ENCODE data around the gene SCUBE2.
"Not testable (repeated sequence)": the region's sequence is repeated elsewhere in the genome, so short reads cannot be mapped to it uniquely, and the experiment has no call there.

SCUBE2 gene

DNA sequence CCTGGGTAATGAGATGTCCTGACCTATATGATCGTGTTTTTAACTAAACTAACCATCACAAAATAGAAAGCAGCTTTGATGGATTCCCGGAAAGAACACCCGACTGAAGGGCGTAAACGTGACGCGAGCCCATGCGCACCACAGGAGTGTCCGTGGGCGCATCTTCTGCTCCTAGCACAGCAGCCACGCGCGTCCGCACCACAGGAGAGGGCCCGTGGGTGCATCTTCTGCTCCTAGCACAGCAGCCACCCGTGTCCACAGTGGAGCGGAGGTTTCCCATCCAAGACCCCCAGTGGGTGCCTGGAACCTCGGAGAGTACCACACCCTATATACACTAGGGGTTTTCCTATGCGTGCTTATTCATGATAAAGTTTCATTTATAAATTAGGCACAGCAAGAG lies 51.5 kb downstream of the SCUBE2 start:
- DNase-seq: no peak

DNA sequence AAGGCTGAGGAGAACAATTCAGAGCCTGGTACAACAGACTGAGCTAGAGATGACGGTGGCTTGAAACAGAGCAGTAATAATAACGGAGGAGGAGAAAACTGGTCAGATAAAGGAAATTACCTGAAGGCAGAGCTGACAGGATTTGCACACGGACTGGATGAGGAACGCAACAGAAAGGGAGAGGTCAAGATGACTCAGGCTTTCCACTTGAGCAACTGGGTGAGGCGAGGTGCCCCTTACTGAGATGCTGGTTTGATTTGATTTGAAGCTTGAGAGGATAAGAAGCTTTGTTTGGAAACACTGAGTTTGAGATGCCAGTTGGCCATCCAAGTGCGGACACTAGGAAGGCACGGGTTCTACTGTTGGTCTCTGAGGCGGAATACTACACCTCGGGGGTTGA lies 52.2 kb downstream of the SCUBE2 start:
- DNase-seq: no peak

DNA sequence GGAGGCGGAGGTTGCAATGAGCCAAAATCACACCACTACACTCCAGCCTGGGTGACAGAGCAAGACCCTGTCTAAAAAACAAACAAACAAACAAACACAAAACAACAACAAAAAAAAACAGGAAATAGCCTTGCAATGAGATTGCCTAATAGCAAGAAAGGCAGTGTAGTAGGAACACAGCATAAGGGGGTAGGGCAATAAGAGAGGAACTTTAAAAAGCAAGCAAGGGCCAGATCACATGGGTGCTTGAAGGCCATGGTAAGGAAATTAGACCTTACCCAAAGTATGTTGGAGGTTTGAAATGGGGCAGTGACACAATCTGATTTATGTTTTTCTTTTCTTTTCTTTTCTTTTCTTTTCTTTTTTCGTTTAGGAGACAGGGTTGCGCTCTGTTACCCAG lies 52.9 kb downstream of the SCUBE2 start:
- no peak for DNase-seq

DNA sequence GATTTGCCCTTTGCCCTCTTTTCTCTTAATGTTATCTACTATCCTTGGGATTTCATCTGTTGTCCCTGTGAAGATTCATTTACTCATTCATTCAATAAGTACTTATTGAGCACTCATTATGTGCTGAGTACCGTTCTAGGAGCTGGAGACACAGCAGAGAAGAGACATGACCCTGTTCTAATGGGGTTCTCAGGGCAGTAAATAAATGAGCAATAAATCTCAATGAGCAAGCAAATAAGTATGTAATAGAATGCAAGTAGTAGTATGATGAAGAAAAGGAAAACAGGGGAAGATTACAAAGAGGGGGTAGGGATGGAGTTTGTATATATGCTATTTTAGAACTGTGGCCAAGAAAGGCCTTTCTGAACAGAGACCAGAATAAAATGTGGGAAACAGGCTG lies 53.4 kb downstream of the SCUBE2 start:
- no peak for DNase-seq

DNA sequence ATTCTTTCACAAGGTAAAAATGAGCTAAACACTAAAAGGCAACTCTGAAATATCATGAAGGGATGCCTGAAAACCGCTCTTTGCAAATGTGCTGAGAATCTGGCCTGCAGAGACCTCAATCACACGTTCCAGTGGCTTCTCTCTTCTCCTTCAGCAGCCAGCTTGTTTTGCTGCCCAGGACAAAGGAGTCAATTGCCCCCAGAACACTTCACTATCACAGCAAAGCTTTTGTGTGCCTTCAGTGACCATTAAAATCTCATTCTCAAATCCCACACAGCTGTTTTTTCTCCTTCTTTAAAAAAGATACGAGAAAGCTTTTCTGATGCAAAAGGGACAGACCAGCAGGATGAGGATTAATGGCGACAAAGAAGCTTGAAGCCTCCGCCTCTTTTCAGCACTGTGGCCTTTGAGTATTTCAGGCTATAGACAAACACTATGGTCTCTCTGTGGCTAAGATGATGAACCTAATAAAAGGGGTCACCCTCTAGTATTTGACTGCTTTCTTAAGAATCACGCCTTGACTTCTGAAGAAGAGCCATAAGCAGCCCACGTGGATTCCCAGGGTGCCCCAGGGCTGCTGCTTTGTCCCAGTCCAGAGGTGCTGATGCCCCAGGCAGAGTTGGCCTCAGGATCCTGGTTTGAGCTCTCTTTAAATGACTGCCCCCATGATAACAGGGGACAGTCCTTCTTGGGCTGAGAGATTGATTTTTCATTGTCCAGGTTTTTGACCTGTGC lies 54.2 kb downstream of the SCUBE2 start:
- no peak for DNase-seq

DNA sequence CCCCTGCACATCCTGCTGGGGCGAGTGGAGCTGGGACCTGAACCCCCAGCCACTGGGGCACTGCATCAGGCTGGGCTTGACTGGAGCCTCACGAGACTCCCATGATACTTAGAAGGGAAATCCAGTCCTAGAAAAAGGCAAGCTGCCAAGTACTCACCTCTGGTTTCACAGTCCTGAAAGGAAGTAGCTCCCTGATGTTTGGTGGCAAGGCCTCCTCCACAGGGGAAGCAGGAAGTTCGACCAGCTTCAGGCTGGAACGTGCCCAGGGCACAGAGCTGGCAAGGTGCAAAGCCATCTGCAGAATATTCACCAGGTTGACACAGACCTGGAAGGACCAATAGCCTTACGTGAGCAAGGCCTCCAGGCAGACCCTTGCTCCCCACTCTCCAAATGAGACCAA lies 60.8 kb downstream of the SCUBE2 start:
- DNase-seq: no peak

DNA sequence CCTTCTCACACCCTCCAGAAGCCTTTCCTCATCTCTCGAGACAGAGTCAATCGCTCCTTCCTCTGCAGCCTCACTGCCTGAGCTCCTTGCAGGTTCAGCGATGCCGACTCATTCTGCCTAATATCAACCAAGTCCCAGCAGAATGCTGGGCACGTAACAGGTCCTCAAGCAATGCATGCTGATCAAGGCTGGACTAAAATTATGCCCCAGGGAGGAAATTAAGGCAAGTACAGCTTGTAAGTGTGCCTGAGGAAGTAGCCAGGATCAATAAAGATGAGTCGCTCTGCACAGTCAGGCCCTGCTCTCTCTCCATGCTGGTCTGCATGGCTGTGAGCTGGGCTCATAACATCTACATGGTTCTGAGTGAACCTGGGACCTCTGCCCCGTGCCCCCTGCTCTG lies 62.0 kb downstream of the SCUBE2 start:
- DNase-seq: no peak

DNA sequence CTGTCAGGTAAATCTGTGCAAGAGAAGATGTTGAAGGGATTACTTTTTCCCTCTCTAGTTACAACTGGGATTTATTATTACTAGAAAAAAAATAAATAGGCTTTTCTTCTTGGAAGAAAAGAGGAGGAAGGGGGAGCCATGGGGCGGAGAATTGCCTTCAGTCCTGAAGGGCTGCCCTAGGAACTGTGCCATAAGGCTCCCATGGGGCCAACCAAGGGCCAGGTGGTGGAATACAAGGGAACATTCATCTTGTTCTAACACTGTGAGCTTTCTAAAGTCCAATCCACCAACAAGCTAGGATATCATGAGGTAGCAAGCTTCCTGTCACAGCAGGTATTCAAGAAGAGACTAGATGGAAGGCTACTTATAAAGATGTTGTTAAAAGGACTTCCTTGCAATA lies 62.8 kb downstream of the SCUBE2 start:
- DNase-seq: peak; percentile 53

DNA sequence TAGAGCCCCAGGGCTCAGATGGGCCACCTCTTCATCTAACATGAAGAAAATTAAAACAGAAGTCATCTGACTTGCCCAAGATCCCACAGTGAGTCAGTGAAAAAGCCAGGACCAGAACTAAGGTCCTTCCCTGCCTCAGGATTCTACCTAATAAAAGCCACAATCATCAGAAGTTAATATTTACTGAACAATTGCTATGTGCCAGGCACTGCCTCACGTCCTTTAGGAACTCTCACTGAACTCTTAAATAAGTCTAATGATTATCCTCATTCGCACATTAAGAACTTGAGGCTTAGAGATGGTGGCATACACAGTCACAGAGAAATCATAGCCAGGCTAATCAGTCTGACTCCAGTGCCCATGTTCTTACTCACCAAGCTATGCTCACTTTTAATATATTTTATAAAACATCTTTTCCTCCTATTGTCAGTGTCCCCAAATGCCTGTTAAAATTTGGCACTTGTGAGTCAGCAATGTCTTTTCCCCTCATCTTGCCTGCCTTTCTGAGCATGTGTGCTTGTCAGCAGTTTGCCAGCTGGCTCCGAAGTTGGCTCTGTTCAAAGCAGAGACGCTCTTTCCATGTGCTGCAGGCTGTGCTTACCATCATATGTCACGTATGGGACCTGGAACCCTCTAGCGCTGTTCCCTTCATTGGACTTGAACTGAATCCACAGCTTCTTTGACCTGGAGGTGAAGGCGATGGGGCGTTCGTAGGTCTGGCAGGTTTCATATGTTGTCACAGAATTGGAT lies 66.1 kb downstream of the SCUBE2 start:
- peak; percentile 67 for DNase-seq

DNA sequence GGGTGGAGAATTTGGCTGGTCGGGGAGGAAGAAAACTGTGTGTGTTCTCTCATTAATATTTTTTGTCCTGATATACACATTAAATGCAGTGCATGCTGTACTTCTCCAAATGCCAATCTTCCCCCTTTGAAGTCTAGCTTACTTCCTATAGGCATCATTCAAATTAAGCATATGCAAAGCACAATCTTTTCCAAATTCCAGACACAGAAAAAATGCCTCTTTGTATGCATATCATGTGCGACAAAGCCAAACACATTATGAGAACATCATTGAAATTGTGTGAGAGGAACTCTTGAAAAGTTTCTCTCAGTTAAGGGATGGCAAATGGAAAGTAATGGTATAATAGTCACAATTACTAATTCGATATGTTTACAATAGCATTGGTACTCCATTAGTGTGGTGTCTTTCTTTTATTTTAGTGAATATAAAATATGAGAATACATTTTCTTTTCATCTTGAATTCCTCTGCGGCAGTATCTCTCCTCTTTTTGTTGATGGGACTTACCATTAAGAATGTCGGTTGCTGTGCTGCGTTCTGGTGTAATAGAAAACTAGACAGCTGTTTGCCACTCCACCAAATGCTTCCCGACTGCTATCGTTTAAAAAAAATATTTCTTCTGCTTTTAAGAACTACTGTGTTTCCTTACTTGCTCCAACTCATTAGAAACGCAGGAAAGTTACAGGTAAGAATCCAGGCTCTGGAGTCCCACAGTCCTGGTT lies 68.3 kb downstream of the SCUBE2 start:
- DNase-seq: no peak

DNA sequence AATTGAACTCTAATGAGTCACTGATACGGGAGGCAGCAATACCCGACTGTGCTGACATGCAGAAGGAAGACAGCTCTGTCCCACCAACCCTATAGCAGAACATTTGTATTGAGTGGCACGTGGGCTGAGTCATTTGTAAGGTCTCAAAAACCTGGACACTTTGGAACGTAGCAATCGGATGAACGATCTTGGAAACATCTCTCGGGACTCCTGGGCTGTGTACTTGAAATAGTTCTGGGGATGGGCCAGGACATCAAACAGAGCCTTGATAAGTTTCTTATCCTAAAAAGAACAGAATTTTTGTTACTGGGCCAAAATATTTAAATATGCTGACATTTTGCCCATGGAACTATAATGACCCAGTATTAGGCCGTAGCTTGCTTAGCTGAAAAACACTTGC lies 70.5 kb downstream of the SCUBE2 start:
- no peak for DNase-seq

DNA sequence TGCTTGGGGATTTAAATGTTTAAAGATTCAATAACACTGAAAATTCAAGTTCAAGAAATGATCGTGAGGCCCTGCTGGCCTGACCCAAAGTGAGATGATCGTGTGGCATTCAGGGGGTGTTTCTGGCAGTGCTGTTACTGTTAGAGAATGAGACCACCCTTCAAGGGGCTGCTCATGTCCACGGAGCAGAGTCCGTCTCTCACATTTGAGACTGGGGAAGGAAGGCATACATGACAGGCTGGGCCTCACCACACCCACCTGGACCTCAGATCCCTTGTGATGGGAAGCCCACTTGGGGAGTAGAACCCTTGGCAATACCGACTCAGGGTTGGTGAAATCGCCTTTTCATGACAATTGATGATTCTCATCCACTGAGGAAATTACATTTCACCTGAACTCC lies 71.5 kb downstream of the SCUBE2 start:
- DNase-seq: no peak

DNA sequence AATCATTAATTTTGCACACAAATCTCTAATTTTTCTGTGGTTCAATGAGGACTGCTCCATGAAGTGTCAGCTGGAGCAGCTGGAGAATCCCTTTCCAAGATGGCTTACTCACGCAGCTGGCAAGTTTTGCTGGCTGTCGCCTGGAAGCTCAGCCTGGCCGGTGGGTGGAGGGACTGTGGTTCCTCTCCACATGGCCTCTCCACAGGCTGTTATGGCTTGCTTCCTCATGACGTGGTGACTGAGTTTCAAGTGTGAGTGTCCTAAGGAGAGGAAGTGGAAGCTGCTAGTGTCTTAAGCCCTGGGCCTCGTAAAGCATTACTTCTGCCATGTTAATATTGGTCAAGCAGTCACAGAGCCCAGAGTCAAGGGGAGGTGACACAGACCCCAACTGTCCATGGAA lies 73.6 kb downstream of the SCUBE2 start:
- peak; percentile 63 for DNase-seq

DNA sequence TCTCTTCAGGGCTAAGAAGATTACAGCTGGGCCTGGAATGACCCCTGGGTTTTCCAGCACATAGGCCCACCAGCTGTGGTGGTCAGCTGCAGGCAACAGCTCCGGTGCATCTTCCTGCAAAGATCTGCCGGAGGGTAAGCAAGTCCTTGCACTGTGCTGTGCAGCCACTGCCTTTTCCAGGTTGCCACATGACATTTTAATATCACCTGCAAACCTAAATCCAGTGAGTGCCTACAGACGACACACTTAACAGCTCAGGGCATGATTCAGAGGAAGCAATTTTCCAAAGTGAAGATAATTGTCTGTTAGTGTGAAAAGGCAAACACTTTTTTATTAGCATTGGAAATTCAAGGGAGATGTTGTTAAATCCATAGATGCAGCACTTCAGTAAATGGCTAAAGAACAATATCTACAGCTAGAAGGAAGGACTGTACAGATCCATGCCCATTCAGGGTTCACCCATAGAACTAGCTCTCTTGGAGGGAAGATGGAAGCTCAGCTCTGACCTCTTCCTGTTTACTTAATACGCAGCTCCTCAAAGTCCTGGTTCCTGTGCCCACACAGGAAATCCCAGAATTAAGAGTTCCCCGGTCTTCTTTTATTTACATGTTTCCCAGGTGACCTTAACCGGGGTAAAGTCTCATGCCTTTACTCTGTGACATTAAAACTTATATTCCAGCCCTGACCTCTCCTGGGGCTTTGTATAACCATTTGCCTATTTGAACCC lies 74.3 kb downstream of the SCUBE2 start:
- DNase-seq: no peak

DNA sequence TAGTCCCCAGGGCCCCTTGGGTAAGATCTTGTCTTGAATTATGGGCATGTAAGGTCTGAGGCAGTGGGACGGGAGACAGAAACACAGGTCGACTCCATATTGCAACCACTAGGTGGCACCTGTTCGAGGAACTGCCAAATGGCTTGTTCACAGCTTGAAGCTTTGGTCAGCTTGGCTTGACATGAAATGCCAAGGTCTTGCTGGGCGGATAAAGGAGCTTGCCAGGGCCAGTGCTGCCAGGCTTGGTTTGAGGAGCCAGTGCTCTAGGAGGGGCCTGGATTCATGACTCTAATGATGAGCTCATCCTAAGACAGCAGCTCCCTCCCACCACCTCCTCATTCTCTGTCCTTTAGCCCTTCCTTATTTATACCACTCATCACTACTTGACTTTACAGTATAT lies 75.7 kb downstream of the SCUBE2 start:
- peak; percentile 67 for DNase-seq

DNA sequence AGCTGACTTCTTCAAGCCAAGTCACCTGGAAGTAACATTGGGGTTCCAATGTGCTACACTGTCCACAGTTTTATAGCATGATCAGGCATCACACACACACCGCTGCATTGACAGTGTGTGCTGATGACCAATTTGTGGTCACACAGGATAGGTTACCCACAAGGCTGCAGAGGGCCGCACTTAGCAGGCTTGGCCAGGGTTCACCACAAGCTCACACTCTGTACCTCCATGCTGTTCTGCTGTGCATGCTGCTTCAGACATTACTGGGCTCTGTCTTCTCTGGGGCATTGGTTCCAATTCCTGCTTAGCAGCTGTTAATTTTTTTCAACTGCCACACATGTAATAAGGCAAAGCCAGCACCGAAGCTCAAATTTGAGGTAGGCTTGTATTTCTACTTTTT lies 76.6 kb downstream of the SCUBE2 start:
- DNase-seq: no peak

DNA sequence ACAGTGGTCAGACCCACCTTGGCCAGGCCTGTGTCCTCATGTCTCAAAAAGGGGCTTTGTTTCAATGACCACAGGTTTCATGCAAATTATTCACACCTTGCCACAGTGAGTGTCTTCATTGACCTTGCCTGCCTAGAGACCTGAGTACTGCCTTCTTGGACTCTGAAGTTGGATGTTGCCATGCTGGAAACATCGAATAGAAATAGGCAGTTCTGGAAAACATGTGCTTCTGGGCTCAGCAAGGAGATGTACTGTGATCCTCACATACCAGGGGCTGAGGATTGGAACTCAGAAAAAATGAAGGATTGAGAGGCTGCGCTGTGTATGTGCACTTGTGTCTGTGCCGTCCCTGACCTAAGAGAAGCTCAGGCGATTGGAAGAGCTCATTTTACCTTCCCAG lies 78.0 kb downstream of the SCUBE2 start:
- no peak for DNase-seq

DNA sequence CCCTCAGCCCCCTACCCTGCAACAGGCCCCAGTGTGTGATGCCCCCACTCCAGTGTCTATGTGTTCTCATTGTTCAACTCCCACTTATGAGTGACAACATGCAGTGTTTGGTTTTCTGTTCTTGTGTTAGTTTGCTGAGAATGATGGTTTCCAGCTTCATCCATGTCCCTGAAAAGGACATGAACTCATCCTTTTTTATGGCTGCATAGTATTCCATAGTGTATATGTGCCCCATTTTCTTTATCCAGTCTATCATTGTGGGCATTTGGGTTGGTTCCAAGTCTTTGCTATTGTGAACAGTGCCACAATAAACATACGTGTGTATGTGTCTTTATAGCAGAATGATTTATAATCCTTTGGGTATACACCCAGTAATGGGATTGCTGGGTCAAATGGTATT lies 81.9 kb downstream of the SCUBE2 start:
- not testable (repeated sequence) for DNase-seq

DNA sequence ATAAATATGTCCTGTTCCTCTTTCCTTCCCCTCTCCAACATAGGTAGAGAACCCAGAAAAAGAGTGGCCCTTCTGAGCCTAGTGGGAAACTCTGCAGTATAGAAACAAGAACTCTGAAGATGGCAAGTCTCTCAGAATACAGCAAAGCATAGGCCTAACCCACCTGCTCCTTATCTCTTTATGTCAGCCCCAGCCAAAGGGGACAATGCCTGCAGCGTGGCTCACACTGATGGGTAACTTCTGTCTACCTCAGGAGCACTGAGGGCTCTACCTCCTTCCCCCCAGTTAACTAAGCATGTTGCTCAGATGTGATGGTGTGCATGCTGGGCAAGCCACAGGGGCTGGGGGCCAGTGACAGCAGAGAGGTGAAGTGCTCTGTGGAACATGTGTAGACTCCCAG lies 82.7 kb downstream of the SCUBE2 start:
- no peak for DNase-seq

DNA sequence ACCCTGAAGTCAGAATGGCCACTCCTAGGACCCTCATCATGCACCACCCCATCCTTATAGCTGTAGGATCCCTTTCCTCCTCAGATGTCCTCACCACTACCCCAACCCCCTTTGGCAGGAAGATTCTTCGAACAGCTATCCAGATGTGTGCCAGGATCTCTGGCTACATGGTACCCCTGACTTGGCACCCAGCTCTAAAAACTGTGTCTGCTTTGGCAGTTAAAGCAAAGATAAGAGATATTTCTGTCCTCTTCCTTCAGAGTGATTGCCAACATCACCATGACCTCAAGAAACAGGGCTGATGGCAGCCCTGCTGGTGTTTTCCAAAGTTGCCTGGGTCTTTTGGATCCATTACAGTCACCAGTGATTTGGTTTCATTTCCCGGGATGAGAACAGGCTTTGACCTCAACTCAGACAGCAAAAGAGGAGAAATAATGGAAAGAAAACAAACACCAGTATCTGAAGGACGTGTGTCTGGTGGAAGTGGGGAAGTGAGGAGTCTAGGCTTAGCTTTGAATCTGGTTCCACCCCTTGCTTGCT lies 83.3 kb downstream of the SCUBE2 start:
- DNase-seq: no peak

DNA sequence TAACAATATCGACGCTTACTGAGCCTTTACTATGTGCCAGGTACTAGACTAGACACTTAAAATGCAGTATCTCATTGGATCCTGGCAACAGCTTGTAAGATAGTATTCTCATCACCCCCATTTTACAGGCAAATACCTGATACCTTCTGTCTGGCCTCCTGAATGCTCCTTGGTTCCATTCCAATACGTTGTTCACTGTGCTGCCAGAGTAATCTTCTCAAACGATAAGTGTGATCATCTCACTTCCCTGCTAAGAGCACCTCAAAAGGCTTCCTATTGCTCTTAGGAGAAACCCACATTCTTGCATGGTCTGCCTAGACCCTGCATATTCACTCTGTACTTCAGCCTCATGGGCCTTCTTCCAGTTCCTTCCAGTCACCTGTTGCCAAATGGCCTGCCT lies 86.3 kb downstream of the SCUBE2 start:
- no peak for DNase-seq

DNA sequence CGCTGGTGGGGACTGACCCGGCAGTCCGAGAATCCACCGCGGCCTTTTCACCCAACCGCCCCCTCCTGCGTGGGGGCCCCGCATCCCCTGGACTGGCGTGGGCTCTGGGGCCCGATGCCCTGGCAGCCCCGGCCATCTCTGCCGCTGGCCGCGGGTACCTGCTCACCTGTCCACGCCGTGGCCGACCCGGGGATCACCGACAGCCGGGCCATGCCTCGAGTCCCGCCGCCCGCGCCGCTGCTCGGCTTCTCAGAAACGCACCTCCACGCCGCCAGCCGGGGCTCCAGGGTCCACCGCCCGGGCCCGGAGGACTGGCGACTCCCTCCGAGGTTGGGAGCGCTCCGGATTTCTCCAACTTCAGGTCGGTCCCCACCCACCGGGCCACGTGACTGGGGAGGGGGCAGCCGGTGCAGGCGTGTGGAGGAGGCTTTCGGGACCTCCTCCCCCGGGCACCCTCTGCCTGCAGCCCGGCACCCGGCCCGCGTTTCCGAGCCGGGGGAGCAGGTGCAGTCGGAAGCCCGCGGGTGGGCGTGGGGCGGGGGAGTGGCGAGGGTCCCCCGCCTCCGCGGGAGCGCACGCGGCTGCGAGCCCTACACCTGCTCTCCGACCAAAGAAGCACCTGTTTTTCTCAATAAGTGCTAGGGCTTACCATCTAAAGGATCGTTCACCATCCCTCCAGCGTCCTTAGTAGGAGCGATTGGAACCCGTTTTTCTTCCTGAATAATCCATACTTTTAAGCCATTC lies 87.0 kb downstream of the SCUBE2 start:
- no peak for DNase-seq
